H1 (cell line): ENCODE measurements around the gene SLC38A10. TPM values are rescaled to one million over a fixed set of nuclear protein-coding genes. Genes with fewer than 3 reads are reported as not detected.

ENCODE experiments used
- BACH1 ChIP-seq: IDR thresholded peaks from 2 replicates; pipeline ENCODE4 v1.6.1; 2012; ENCODE audit warnings: low read length, improper control_type of control experiment
- CHD1 ChIP-seq: IDR thresholded peaks from 2 replicates; pipeline ENCODE4 v1.6.1; 2012; ENCODE audit warnings: low read depth, low read length, improper control_type of control experiment
- HDAC2 ChIP-seq, 2 experiments: fragments of 300-600 bp in 1 of 2; sonication (generic) in 1 of 2; IDR thresholded peaks; 2 replicates each; pipeline ENCODE4 v1.6.1; 2011 to 2012; ENCODE audit warnings: low read depth in 2 of 2, low read length in 2 of 2, mild to moderate bottlenecking in 2 of 2, moderate library complexity in 2 of 2, borderline replicate concordance in 1 of 2, inconsistent platforms in 1 of 2
- JUND ChIP-seq: IDR thresholded peaks from 2 replicates; pipeline ENCODE4 v1.6.1; 2011; ENCODE audit warnings: mild to moderate bottlenecking, improper control_type of control experiment, low read length
- KDM1A ChIP-seq: fragments of 200-600, 300-600 bp; sonication (generic); IDR thresholded peaks from 2 replicates; pipeline ENCODE4 v1.7.1; 2016; ENCODE audit warnings: mild to moderate bottlenecking, low read length, borderline replicate concordance
- NRF1 ChIP-seq: IDR thresholded peaks from 2 replicates; pipeline ENCODE4 v1.6.1; 2011; ENCODE audit warnings: mild to moderate bottlenecking, low read depth, low read length, improper control_type of control experiment
- POU5F1 ChIP-seq: IDR thresholded peaks from 2 replicates; pipeline ENCODE4 v1.6.1; 2011; ENCODE audit warnings: low read depth, mild to moderate bottlenecking, low read length, moderate library complexity
- SP1 ChIP-seq: IDR thresholded peaks from 2 replicates; pipeline ENCODE4 v1.6.1; 2011; ENCODE audit warnings: low read depth, low read length
- SP4 ChIP-seq: IDR thresholded peaks from 2 replicates; pipeline ENCODE4 v1.6.1; 2012; ENCODE audit warnings: low read length, inconsistent platforms
- ZNF274 ChIP-seq: IDR thresholded peaks from 2 replicates; pipeline ENCODE4 v1.7.0; 2012; ENCODE audit warnings: low read length, borderline replicate concordance; ENCODE audit errors: extremely low read depth
- polyA plus RNA-seq, 7 experiments: library from polyadenylated mRNA; depleted of rRNA in 3 of 7; stranded (reverse) in 5 of 7; unstranded in 2 of 7; fragments of >200 nt in 5 of 7; fragments of 200-250 nt in 2 of 7; gene quantifications; 1 replicate in 5 of 7; 2 replicates in 1 of 7; 4 replicates in 1 of 7; pipeline versions ENCODE4 v1.2.1 to v1.2.3, GENCODE V29; 2011 to 2013; ENCODE audit warnings: missing spikeins in 2 of 7, mixed read lengths in 2 of 7
- total RNA-seq: library from RNA; stranded (reverse); fragmentation: NEBNext Ultra II Directional; extraction: Animal tissue kit (Norgen Biotek cat#: 25700); gene quantifications from 2 replicates; pipeline ENCODE4 v1.2.1, GENCODE V29; 2021

Gene SLC38A10
- total and polyA plus RNA-seq, 2 of the 8 experiments (the other 6 are each of a cell fraction or from before 2014, with no cell fraction given): 26.4 to 41.0 TPM

- no peak for TF ChIP-seq HDAC2 (IDR thresholded peaks at IDR 0.05; ENCODE audit: borderline replicate concordance in 1 of 2, low read depth in 2 of 2, low read length in 2 of 2)
- no peak for TF ChIP-seq CHD1
- no peak for TF ChIP-seq NRF1
- no peak for TF ChIP-seq JUND
- TF ChIP-seq SP1: no peak
- TF ChIP-seq KDM1A: no peak
- TF ChIP-seq POU5F1: no peak
- TF ChIP-seq SP4: no peak
- TF ChIP-seq ZNF274: no peak
- no peak for TF ChIP-seq BACH1
- TF ChIP-seq, all 59 proteins: peak for 0
These were observed 20.8 kb upstream of the SLC38A10 start (continued) for GRCh38 chr17:81315885-81316391.
